ENCODE data around the gene ZBP1.

The ZBP1 gene

GRCh38 chr20:57663681-57664451, 43.6 kb upstream of the ZBP1 start:
- TF ChIP-seq ZNF8 (CRISPR knock-in tag; IDR thresholded peaks at IDR 0.05) (no peak), PPARA (CRISPR knock-in tag; IDR thresholded peaks at IDR 0.05; ENCODE audit: borderline replicate concordance) (no peak), ZNF70 (CRISPR knock-in tag; IDR thresholded peaks at IDR 0.05) (no peak), SNAI2 (CRISPR knock-in tag; IDR thresholded peaks at IDR 0.05) (no peak), CSRNP3 (CRISPR knock-in tag; IDR thresholded peaks at IDR 0.05) (no peak), ESRRG (CRISPR knock-in tag; IDR thresholded peaks at IDR 0.05) (no peak), RARB (CRISPR knock-in tag; IDR thresholded peaks at IDR 0.05) (no peak)
- ATAC-seq, result no peak

GRCh38 chr20:57663241-57663640, 43.0 kb upstream of the ZBP1 start:
- TF ChIP-seq CSDC2 (CRISPR knock-in tag; IDR thresholded peaks at IDR 0.05), result no peak
- no peak for TF ChIP-seq ZFP3 (CRISPR knock-in tag; IDR thresholded peaks at IDR 0.05)
- no peak for TF ChIP-seq RARB (CRISPR knock-in tag; IDR thresholded peaks at IDR 0.05)
- TF ChIP-seq ZNF70 (CRISPR knock-in tag; IDR thresholded peaks at IDR 0.05), result no peak
- no peak for TF ChIP-seq ZNF8 (CRISPR knock-in tag; IDR thresholded peaks at IDR 0.05)
- TF ChIP-seq ZC3H10 (CRISPR knock-in tag; IDR thresholded peaks at IDR 0.05), result no peak
- TF ChIP-seq TCF4 (CRISPR knock-in tag; IDR thresholded peaks at IDR 0.05; ENCODE audit: borderline replicate concordance), result no peak
- TF ChIP-seq TSHZ2 (CRISPR knock-in tag; IDR thresholded peaks at IDR 0.05), result no peak
- no peak for TF ChIP-seq ZFP30 (CRISPR knock-in tag; IDR thresholded peaks at IDR 0.05)
- no peak for TF ChIP-seq GLIS3 (CRISPR knock-in tag; IDR thresholded peaks at IDR 0.05)
- no peak for TF ChIP-seq ISL1 (CRISPR knock-in tag; IDR thresholded peaks at IDR 0.05)
- no peak for TF ChIP-seq PPARA (CRISPR knock-in tag; IDR thresholded peaks at IDR 0.05; ENCODE audit: borderline replicate concordance)
- TF ChIP-seq SNAI2 (CRISPR knock-in tag; IDR thresholded peaks at IDR 0.05), result no peak
- TF ChIP-seq OSR1 (CRISPR knock-in tag; IDR thresholded peaks at IDR 0.05), result no peak
- TF ChIP-seq TOX (CRISPR knock-in tag; IDR thresholded peaks at IDR 0.05; ENCODE audit: borderline replicate concordance), result no peak
- TF ChIP-seq BACH2 (CRISPR knock-in tag; IDR thresholded peaks at IDR 0.05; ENCODE audit: borderline replicate concordance), result no peak
- no peak for TF ChIP-seq ESRRG (CRISPR knock-in tag; IDR thresholded peaks at IDR 0.05)
- ATAC-seq, result no peak

- TF ChIP-seq BACH2 (CRISPR knock-in tag; IDR thresholded peaks at IDR 0.05; ENCODE audit: borderline replicate concordance), result no peak
- no peak for TF ChIP-seq ZC3H10 (CRISPR knock-in tag; IDR thresholded peaks at IDR 0.05)
- no peak for TF ChIP-seq CSRNP3 (CRISPR knock-in tag; IDR thresholded peaks at IDR 0.05)
- no peak for TF ChIP-seq POU6F1 (CRISPR knock-in tag; IDR thresholded peaks at IDR 0.05; ENCODE audit: borderline replicate concordance, low read depth)
- TF ChIP-seq TOX (CRISPR knock-in tag; IDR thresholded peaks at IDR 0.05; ENCODE audit: borderline replicate concordance), result no peak
- no peak for ATAC-seq
These were observed 42.4 kb upstream of the ZBP1 start for GRCh38 chr20:57662456-57663240.

Data from SK-N-SH treated with all-trans-retinoic acid at 6 μM for 48 hours (cell line).